HG03175 (cell line): Measurements from ENCODE around the gene FMO3.

Experiments
- ATAC-seq: cut with Tn5 transposase; IDR thresholded peaks from one replicate; pipeline ENCODE4 v1.9.1; 2021; ENCODE audit warnings: mild to moderate bottlenecking, moderate library complexity; ENCODE audit not compliant: unreplicated experiment

Gene FMO3

DNA sequence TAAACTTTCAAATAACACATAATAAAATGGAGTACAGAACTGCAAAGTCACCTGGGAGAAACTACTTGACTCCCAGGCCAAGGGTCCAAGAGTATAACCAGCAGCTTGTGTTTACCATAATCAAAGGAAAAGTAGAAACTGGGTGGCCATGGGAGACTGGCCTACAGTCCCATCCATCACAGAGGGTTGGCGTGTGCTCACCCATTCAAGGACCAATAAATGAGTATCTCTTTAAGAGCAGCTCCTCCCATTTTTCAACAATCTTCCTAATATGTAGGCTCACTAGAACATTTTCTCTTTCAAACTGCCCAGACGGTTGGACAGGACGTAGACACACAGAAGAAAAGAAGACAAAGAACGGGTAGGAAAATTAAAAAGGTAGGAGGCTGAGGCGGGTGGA is at the start of gene FMO3:
Gene FMO3, plus strand, starts transcription at position 302 of the 400 bp plus-strand sequence. CDS start 1,754 bp downstream, outside the sequence.
- ATAC-seq, result no peak

DNA sequence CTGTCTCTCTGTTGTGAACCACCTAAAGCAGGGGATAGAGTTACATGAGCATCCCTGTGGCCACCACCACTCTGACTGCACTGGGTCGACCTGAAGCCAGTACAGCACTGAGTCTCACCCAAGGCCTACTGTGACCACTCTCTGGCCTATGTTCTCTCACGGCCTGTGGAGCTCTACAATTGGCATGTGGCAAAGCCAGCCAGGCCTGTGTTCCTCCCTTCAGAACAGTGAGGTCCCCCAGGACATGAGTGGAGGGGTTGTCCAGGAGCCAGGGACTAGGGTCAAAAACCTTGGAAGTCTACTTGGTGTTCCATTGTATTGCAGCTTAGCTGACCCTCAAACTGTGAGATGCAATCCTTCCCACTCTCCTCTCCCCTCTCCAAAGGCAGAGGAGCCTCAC is 42.7 kb upstream of the FMO3 start:
- no peak for ATAC-seq

DNA sequence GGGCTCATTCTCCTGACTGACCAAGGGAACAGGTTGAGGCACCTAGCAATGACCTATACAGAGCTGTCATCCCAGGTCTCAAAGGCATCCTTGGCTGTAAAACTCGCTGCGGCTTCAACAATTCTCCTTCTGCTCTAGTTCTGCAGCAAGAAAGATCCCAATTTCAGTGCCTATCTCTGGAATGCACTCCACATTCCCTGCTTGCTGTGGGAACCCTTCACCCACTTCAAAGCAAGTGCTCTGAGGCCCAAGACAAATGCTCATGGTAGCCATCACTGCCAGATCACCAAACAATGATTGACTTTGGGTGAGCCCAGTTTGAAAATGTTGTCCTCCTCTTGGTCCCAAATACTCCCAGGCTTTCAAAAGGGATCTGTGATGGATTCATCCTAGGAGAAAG is 37.7 kb upstream of the FMO3 start:
- no peak for ATAC-seq

DNA sequence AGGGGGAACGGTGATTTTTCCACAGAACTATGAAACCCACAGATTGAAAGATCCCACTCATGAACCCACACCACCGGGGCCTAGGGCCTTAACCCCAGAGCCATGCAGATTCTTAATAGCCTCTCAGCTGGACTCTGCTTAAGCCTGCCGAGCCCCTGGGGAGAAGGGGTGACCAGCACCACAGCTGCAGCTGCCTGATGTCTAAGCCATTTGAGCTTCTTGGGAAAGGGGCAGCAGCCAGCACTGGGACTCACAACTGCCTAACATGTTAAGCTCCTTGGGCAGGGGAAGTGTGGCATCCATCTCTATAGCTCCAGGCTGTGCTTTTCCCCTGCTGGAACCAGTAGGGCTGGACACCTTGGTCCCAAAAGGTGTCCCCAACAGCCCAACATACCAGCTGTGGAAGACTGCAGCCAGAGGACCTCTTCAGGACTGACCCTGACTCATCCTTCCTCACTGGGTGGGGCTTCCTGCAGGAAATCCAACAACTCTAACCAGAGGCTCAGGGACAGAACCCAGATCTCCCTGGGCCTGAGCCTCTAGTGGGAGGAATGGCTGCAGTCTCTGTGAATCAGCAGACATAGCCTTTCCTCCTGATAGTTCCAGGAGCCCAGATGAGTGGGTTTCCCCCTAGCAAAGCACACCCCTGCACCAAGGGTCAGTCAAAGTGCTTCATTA is 34.6 kb upstream of the FMO3 start:
- no peak for ATAC-seq

DNA sequence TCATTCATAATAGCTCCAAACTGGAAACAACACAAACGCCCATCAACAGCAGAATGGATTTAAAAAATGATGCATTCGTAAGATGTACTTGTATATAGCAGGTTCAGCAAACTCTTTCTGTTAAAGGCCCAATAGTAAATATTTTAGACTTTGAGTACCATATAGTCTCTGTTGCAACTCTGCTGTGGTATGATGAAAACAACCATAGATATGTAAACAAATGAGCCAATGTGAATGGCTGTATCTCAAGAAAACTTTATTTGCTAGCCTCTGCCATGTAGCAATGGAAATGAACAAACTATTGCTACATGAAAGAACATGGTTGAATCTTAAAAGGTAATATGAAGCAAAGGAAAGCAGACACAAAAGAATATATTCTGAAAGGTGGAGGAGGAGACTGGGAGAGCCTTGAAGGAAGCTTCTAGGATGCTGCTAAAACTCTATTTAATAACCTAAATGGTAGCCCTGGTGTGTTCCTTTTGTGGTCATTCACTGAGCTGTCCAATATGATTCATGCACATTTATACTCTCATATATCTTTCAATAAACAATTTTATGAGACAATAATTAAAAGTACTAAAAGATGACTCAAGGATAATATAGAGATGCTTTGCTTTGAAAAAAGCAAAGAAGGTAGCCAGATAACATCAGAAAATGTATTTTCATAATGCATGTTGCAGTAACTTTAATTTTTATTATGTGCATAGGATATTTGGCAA is 29.1 kb upstream of the FMO3 start:
- ATAC-seq, result no peak

DNA sequence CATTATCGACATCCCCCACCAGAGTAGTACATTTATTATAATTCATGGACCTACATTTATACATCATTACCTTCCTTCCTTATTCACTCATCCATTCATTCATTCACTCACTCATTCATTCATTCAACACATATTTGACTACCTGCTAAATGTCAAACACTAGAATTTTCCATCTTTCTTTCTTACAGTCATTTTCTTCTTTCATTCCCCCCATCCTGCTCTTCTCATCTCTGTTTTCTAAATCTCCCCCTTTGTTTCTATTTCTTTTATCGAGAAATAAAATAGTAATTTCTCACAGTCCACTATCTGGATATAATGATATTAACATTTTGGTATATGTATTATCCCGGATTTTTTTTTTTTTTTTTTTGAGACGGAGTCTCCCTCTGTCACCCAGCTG is 27.8 kb upstream of the FMO3 start:
- no peak for ATAC-seq

DNA sequence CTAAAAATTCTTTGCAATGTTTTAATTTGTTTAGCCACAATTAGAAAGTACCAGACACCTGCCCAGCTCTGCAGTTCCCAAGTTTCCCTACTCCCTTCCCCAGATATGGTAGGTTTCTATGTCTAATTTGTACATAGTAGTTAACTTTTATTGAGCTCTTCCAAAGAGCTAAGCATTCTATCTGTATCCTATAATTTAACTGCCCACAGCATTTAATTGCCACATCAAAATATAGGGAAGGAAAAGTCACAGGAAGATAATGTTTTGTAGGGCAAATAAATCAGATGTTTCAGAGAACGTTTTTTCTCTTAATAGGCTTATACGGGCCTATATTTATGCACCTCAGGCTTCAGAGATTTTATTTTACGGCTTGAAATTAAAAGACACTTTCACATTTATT is 15.7 kb upstream of the FMO3 start:
- ATAC-seq, result no peak

DNA sequence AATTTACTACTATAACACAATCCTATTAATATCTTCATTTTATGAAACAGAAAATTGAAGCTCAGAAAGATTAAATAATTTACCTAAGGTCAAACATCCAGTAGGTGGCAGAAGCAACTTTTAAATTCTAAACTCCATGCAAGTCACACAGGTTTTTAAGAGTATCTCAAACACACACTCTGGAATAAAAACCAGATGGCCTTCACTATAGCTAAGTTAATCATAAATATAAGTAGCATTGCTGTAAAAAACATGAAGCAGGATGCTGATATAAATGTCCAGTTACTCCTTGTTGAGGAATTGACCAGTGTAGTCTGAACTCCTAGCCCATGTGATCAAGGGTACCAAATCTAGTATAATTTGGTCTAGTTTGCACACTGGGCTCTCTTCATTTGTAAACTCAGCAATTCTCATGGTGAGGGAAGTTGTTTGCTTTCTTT is 9.4 kb upstream of the FMO3 start:
- no peak for ATAC-seq

DNA sequence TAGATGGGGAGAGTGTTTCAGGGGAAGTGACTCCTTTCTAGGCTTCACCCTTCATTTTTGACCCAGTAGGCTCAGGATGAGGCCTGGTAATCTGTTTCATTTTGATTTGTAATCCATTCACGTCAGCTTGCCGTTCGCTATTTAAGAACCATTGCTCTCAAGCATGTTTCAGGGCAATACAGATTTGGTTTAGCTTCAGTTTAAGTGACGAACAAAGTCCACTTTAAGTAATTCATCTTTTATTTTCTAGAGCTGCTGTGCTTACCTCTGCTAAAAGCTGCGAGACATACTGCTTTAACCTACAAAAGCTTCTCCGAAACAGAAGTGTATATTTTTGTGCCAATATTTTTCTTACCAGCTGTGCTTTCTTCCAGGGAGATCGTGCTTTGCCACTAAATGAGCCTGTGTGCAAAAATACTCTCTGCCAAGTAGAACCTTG is 8.9 kb upstream of the FMO3 start:
- ATAC-seq, result no peak

DNA sequence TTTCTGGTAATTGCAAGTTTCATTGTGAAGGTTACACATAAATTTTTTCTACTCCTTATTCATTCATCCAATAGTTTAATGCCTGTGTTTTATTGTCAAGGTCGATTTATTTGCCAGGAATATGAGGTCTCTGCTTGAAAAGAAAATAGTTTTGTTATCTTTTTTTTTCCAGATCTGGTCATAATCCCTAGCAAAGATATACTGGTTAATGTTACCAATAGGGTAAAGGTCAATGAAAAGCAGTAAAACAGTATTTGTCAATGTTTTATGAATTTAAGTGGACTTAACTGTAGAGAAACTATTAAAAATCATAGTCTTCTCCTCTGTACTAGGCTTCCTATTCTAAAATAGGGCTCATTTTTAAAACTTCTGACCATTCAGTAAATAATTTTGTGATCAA is 8.1 kb upstream of the FMO3 start:
- no peak for ATAC-seq

DNA sequence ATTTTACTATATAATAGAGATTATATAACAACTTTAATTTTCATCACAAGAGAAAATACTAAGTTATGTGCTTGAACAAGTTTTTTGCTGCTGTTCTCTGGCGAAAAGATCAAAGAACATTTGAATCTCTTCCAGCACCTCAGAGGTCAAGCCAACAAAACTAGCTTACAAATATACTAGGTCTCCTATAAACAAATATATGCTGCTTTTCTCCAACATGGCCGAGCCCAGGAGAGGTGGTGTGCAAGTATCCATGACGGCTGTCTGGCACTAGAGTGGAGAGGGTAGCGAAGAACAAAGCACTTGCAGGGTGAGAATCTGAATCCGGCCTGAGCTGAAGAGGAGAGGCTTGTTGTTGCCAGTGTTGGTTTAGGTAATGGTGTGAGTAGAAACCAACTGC is 7.5 kb upstream of the FMO3 start:
- ATAC-seq, result no peak

DNA sequence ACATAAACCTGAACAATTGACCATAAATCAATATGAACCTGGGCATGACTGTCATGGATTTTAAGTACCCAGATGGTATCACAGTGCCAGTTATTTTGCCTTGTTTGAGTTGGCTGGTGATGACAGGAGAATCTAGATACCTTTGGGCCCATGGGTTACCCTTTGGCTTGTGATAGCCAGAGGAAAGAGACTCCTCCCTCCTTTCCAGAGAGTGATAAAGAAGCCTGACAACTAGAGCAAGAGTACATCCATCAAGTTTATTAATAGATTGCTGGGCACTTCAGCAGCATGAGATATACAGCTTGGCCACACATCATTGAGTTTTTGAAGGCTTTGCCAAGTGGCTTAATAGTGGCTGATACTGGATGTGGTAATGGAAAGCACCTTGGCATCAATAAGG is 6.6 kb upstream of the FMO3 start:
- ATAC-seq, result no peak

DNA sequence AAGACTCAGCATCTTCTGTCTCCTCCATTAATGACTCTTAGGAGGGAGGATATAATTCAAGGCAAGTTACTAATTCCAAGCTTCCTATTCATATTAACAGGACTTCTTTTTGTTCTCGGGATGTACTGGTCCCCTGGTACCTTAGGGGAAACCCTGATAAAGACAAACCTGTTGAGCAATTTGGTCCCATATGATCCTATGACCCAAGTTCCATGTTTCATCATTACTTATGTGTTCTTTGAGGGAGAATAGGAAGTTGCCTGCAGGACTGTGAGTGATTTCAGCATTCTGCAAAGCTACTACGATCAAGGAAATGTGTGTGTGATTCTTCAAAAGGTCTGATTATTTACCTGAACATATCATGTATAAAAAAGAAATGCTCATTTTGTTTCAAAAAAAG is 5.8 kb upstream of the FMO3 start:
- ATAC-seq, result no peak

DNA sequence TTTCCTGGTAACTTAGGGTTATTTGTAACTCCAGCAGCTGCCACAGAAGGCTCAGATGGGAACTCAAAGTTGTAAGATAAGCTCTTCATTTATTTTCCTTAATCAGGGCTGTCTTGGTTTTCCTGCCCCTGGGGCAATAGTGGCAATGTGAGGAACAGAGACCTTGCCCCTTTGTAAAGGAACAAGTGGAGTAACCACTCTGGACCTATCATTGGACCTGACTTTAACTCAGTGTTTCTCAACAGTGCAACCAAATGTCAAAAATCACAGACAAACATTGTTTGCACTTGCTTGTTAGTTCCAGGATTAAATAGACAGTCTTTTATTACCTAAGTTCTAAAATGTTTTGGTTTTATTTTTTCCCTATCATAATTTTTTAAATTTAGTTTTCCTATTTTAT is 2.8 kb upstream of the FMO3 start:
- no peak for ATAC-seq

DNA sequence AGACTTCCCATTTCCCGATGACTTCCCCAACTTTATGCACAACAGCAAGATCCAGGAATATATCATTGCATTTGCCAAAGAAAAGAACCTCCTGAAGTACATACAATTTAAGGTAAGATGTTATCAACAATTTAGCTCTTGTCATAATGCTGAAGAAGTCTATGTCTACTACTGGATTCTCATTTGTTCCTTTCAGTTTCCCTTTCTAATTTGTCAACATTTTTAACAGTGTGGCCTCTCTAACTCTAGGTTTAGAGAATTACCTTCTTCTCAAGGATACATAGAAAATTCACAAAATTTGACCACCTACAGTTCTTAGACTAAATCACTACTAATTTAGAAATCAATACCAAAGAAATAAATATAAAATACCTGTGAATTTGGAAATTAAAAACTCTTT is 13.2 kb downstream of the FMO3 start:
- no peak for ATAC-seq

DNA sequence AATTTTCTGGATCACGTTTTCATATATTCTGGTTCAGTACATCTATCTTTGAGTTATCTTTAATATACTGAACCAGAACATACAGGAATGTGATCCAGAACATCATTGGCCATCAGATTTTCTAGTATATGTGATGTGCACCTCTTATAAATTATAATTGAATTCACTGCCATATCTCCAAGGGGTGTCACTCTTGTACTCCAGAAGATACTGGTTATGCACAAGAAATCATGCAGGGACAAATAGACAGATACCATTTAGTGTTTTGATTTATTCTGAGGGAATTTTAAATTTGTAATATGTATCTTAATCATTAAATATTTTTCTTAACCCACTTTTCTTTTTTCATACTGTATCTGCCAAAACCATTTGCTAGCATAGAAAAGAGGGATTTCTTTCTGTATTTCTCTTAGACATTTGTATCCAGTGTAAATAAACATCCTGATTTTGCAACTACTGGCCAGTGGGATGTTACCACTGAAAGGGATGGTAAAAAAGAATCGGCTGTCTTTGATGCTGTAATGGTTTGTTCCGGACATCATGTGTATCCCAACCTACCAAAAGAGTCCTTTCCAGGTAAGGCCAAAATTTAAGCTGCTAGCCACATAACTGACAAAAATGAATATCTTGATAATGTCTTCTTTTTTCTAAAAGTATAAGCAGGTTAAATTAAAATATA is 16.7 kb downstream of the FMO3 start:
- no peak for ATAC-seq

DNA sequence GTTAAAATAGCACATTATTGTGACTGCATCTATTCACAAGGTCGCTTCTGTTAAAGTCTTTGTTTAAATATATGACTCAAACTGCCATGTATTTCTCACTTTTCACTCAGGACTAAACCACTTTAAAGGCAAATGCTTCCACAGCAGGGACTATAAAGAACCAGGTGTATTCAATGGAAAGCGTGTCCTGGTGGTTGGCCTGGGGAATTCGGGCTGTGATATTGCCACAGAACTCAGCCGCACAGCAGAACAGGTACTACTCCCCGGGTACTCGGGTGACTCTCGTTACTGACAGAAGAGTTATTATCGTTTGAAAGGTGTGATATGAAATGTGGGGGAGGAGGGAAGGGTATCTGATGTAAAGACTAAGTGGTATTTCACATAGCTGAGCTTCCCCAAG is 17.3 kb downstream of the FMO3 start:
- ATAC-seq, result no peak

DNA sequence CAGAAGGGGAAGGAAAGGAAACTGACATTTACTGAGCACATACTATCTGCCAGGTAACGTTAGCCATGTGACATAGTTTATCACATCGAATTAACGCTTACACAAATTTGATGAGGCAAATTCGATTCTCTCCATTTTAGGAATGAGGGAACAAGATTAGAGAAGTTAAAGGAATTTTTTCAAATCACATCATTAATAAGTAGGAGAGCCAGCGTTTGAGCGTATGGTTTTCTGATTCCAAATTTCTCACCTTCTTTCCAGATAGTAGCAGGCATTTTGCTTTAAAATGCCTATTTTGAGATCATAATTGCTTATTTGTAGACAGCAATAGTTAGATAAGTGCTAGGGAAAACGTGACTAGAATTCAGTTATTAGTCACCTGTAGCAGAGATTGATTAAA is 19.3 kb downstream of the FMO3 start:
- ATAC-seq, result no peak

DNA sequence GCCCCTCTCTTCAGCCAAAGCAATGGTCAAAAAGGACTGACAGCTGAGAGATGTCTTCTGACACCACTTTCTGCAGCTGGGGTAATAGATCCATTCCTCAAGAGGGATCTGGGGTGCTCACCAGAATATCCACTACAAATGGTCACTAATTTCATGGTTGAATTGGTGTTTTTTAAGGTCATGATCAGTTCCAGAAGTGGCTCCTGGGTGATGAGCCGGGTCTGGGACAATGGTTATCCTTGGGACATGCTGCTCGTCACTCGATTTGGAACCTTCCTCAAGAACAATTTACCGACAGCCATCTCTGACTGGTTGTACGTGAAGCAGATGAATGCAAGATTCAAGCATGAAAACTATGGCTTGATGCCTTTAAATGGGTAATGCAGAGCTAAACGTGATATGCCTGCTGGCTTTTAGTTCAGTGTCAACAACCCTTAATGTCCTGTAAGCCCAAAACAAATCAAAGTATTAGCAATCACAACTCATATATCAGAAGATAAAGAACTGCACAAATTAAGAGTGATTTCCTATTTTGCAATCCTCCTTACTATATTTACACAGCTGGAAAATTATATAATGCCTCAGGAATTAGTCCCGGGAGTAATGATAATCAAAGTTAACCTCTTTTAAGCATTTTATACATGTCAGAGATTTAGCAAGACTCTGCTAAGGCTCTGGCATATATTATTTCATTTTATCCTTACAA is 20.1 kb downstream of the FMO3 start:
- ATAC-seq, result no peak

DNA sequence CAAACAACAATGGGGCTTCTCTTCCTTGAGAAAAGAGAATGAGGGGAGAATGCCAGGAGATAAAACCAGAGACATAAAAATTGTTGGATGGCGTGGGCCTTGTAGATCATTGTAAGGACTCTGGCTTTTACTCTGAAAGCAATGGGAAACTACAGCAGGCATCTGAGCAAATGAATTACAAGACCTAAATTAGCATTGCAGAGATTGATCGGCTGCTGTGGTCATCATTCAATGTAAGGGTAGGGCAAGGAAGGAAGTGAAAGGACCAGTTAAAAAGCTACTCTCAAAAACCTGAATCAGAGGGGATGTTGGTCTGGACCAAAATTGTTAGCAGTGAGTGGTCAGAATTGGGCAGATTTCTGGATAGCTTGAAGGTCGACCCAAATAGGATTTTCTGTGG is 21.4 kb downstream of the FMO3 start:
- ATAC-seq, result no peak

DNA sequence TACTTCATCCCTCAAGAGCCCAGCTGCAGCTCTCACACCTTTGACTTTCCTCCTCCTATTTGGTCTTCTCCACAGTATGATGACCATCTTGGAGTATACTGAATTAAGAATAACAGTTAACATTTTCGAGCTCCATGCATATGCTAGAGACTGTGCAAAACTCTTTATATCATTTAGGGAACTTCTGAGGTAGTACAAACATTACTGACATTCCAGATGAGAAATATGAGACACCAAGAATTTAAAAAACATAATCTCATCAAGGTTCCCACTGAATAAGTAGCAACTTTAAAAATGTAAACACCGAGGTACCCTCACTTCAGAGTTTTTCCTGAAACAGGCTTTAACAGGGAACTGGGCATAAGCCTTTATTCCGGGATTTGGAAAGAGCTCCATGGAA is 22.7 kb downstream of the FMO3 start:
- ATAC-seq, result no peak
